Ascending aorta (tissue), 2 donors: ENCODE measurements around the gene TRAF3IP3. TPM values are rescaled to one million over a fixed set of nuclear protein-coding genes. Genes with fewer than 3 reads are reported as not detected.

ENCODE experiments used
- DNase-seq, 2 donors: peaks; one replicate each; pipeline ENCODE4 v3.0.0-alpha.2; 2019; ENCODE audit warnings: low spot score in 2 of 2
- H3K27ac ChIP-seq, 2 donors: fragments of 200-600 bp; sonication (generic); one replicate each; pipeline ENCODE4 v1.5.1; 2016 to 2017; ENCODE audit warnings: mild to moderate bottlenecking in 1 of 2
- H3K27me3 ChIP-seq: fragments of 200-600 bp; sonication (generic); one replicate; pipeline ENCODE4 v1.5.1; 2017
- H3K36me3 ChIP-seq, 2 donors: fragments of 200-600 bp; sonication (generic); one replicate each; pipeline ENCODE4 v1.5.1; 2016
- H3K4me1 ChIP-seq, 2 donors: fragments of 200-600 bp; sonication (generic); one replicate each; pipeline ENCODE4 v1.5.1; 2016 to 2017; ENCODE audit warnings: mild to moderate bottlenecking in 1 of 2
- H3K4me3 ChIP-seq, 2 donors: fragments of 200-600 bp; sonication (generic); one replicate each; pipeline ENCODE4 v1.5.1; 2016 to 2017; ENCODE audit warnings: mild to moderate bottlenecking in 1 of 2
- H3K9me3 ChIP-seq, 2 donors: fragments of 200-600 bp; sonication (generic); one replicate each; pipeline ENCODE4 v1.5.1; 2016
- CTCF ChIP-seq, 3 experiments: fragments of 200-600 bp in 2 of 3; fragments of 450-650 bp in 1 of 3; sonication (generic) in 2 of 3; IDR thresholded peaks; one replicate each; pipeline ENCODE4 v1.5.1; 2016 to 2019; ENCODE audit warnings: antibody characterized with exemption in 3 of 3, mild to moderate bottlenecking in 1 of 3, moderate library complexity in 1 of 3
- intact Hi-C: fragments of 100-400 bp; cut with DNase I; formaldehyde crosslinking; loops from one replicate; pipeline ENCODE4 v1.15.1; 2023
- total RNA-seq: library from RNA; depleted of rRNA; stranded (reverse); fragments of >200 nt; gene quantifications from one replicate; pipeline ENCODE4 v1.1.0, GENCODE V29; 2016

Gene TRAF3IP3
- total RNA-seq, 1 donor from 2014 or later = not detected

DNA sequence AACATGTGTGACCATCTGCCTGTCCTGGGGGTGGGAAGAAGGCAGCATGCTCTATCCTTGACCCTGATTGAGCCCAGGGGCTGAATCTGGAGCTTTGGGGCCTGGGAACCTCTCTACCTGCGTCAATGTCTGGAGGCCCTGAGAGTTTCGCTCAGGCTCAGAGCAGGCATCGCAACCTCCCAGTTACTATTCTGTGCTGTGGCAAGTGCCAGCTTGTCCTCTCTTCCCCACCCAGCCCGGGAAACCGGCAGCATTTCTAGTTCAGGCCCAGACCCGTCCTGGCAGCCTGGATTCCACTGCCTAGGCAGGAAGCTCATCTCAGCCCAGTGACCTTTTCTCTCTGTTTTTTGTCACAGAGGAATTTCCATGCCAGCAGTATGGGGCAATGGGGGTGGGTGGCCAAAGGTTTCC is 60.1 kb downstream of the TRAF3IP3 start:
- H3K4me3 ChIP-seq = no peak overlapping the region

DNA sequence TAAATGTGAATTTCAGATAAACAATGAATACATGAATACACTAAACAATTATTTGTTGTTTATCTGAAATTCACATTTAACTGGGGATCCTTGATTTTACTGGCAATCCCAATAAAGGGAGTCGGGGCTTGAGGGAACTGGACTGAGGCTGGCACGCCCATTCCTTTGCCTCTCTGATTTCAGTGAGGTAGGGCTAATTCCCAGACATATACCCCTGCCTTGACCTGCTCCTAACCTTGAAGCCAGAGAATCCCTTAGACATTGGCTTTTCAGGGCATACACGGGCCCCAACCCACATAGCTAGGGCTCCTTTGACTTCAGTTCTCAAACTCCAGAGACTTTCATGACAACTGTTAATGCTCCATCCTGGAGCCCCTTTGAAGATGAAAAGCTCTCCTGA is 61.1 kb downstream of the TRAF3IP3 start:
- Histone ChIP-seq H3K9me3 (no peaks in the 10 kb centered on the region), H3K27me3 (no peaks in the 10 kb centered on the region), H3K27ac (no peak overlapping the region), H3K4me3 (no peak overlapping the region), H3K36me3 (no peaks in the 10 kb centered on the region), H3K4me1 (no peaks in the 10 kb centered on the region)
- intact Hi-C loops = no loop called here
- no peak for DNase-seq
- no peak for TF ChIP-seq CTCF (IDR thresholded peaks at IDR 0.05)

More for the DNA sequence above, 60.1 kb downstream of the TRAF3IP3 start:
- intact Hi-C loops = no loop called here
- no peaks in the 10 kb centered on the region for H3K4me1 ChIP-seq
- TF ChIP-seq CTCF (IDR thresholded peaks at IDR 0.05) = no peak
- H3K9me3 ChIP-seq = no peaks in the 10 kb centered on the region
- no peaks in the 10 kb centered on the region for H3K36me3 ChIP-seq
- no peaks in the 10 kb centered on the region for H3K27me3 ChIP-seq
- no peak for DNase-seq
- no peak overlapping the region for H3K27ac ChIP-seq

DNA sequence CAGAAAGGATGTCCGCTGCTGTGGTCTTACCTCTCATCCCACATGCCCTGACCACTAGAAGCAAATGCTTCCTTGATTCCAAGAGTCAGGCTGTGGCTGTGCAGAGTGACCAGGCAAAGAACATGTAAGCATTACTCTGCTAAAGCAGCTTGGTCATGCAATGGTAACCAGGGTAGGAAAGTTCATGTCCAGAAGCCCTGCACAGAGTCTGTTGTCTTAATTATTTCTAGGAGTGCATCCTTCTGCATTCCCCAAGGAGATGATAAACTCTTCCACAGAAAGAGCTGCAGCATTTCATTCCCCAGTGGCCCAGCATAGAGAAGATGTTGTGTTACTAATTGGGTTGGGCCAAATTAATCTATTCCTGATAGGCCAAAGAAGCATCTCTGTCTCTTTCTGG is 61.8 kb downstream of the TRAF3IP3 start:
- TF ChIP-seq CTCF (IDR thresholded peaks at IDR 0.05) = no peak
- no peaks in the 10 kb centered on the region for H3K36me3 ChIP-seq
- intact Hi-C loops = no loop called here
- no peak for DNase-seq
- H3K4me1 ChIP-seq = no peaks in the 10 kb centered on the region
- no peaks in the 10 kb centered on the region for H3K27me3 ChIP-seq
- H3K9me3 ChIP-seq = no peaks in the 10 kb centered on the region
- no peak overlapping the region for H3K27ac ChIP-seq
- no peak overlapping the region for H3K4me3 ChIP-seq

GRCh38 chr1:209819058-209819457 is 63.2 kb downstream of the TRAF3IP3 start:
- no peak for TF ChIP-seq CTCF (IDR thresholded peaks at IDR 0.05)

GRCh38 chr1:209820986-209821385 is 65.1 kb downstream of the TRAF3IP3 start:
- intact Hi-C loops = no loop called here
- no peaks in the 10 kb centered on the region for H3K9me3 ChIP-seq
- TF ChIP-seq CTCF (IDR thresholded peaks at IDR 0.05) = no peak
- no peaks in the 10 kb centered on the region for H3K36me3 ChIP-seq
- H3K4me3 ChIP-seq = no peak overlapping the region
- DNase-seq = no peak
- H3K27ac ChIP-seq = no peak overlapping the region
- no peaks in the 10 kb centered on the region for H3K4me1 ChIP-seq
- no peaks in the 10 kb centered on the region for H3K27me3 ChIP-seq

More at GRCh38 chr1:209819058-209819457, 63.2 kb downstream of the TRAF3IP3 start:
- intact Hi-C loops = no loop called here
- H3K36me3 ChIP-seq = no peaks in the 10 kb centered on the region
- no peak overlapping the region for H3K27ac ChIP-seq
- no peaks in the 10 kb centered on the region for H3K27me3 ChIP-seq
- no peaks in the 10 kb centered on the region for H3K9me3 ChIP-seq
- H3K4me3 ChIP-seq = no peak overlapping the region
- H3K4me1 ChIP-seq = no peaks in the 10 kb centered on the region
- no peak for DNase-seq

DNA sequence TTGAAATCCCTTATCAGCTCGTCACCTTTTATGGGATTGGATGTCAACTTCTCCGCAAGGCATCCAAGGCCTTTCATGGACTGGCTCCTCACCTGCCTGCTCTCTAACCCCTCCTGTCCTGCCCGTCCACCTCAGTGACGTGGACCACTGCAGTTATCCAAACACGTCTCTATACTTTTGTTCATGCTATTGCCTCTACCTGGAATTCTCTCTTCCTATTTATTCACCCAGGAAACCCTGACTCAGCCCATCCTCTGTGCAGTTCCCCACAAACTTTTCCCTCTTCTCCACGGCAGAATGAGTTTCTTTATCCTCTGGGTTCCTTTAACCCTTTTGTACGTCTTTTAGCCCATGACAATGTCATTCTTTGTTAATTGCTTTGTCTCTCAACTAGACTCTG is 66.9 kb downstream of the TRAF3IP3 start:
- intact Hi-C loops = no loop called here
- Histone ChIP-seq H3K9me3 (no peaks in the 10 kb centered on the region), H3K36me3 (no peaks in the 10 kb centered on the region), H3K27ac (no peak overlapping the region), H3K4me1 (no peaks in the 10 kb centered on the region), H3K4me3 (no peak overlapping the region), H3K27me3 (no peaks in the 10 kb centered on the region)
- DNase-seq = no peak
- TF ChIP-seq CTCF (IDR thresholded peaks at IDR 0.05) = no peak
